HepG2 (cell line): ENCODE data around the gene CLCA2. TPM values are rescaled to one million over a fixed set of nuclear protein-coding genes. Genes with fewer than 3 reads are reported as not detected.

Source experiments
- ATAC-seq: fragments of 200-7000 bp; cut with Tn5 transposase; 3 replicates; pipeline ENCODE4 v1.9.1; 2020; ENCODE audit warnings: mild to moderate bottlenecking, moderate library complexity
- BruUV-seq: library from RNA; stranded (reverse); fragments of 400-500 nt; replicated peaks from 2 replicates; lab custom pipeline; 2021; lab: Mats Ljungman, UMichigan
- CTCF ChIA-PET: fragments of 300-600 bp; formaldehyde crosslinking; extraction: SDS; loops from one replicate; lab custom pipeline; 2021; ENCODE audit warnings: low total read pairs, inconsistent platforms, low intra/inter-chr PET ratio; lab: Yijun Ruan, JAX
- POLR2A ChIA-PET: fragments of 350-600 bp; sonication (Branson Sonifier 250); formaldehyde crosslinking; loops from one replicate; lab custom pipeline; 2020; ENCODE audit warnings: antibody characterized with exemption, inconsistent platforms; lab: Yijun Ruan, JAX
- DNase-seq: peaks from one replicate; pipeline ENCODE4 v3.0.0-alpha.2; 2015; ENCODE audit warnings: low spot score
- FAIRE-seq: peaks from 3 replicates; lab custom pipeline; 2011; peaks lifted over from hg19 to GRCh38; lab: Jason Lieb, UNC
- H2AFZ ChIP-seq: one replicate; pipeline ENCODE4 v1.6.1; 2011; ENCODE audit warnings: low read length, inconsistent platforms
- H3K27ac ChIP-seq: fragments of 300-600 bp; 3 replicates; pipeline ENCODE4 v1.8.0; 2011; ENCODE audit warnings: mixed run types, mild to moderate bottlenecking, mixed read lengths, low read length, inconsistent platforms; ENCODE audit not compliant: insufficient read depth; ENCODE audit errors: extremely low read length
- H3K27me3 ChIP-seq, 2 experiments: fragments of 200-600 bp in 1 of 2; 2 replicates in 1 of 2; 3 replicates in 1 of 2; pipeline versions ENCODE4 v1.6.0 to v1.8.0; 2011; ENCODE audit warnings: low read length in 2 of 2, mild to moderate bottlenecking in 2 of 2, moderate library complexity in 2 of 2, inconsistent platforms in 1 of 2; ENCODE audit not compliant: insufficient read depth in 2 of 2, control insufficient read depth in 1 of 2
- H3K36me3 ChIP-seq, 2 experiments: fragments of 200-600 bp in 1 of 2; replicated peaks in 1 of 2; 2 replicates in 1 of 2; 3 replicates in 1 of 2; pipeline versions ENCODE4 v1.5.1 to v1.8.0; 2011; ENCODE audit warnings: low read length in 2 of 2, inconsistent platforms in 1 of 2; ENCODE audit not compliant: insufficient read depth in 2 of 2, control insufficient read depth in 1 of 2
- H3K4me1 ChIP-seq: 2 replicates; pipeline ENCODE4 v1.5.1; 2012; ENCODE audit warnings: low read length, inconsistent platforms; ENCODE audit not compliant: insufficient read depth
- H3K4me2 ChIP-seq: 2 replicates; pipeline ENCODE4 v1.6.0; 2011; ENCODE audit warnings: low read depth, low read length, inconsistent platforms
- H3K4me3 ChIP-seq, 3 experiments: fragments of 200-600 bp in 1 of 3; sonication (generic), shearing (Covaris generic) in 1 of 3; replicated peaks in 1 of 3; 2 replicates each; pipeline ENCODE4 v1.5.1; 2011 to 2016; ENCODE audit warnings: low read length in 3 of 3, inconsistent platforms in 2 of 3, low read depth in 2 of 3, mild to moderate bottlenecking in 2 of 3, control low read depth in 1 of 3, mixed read lengths in 1 of 3; ENCODE audit not compliant: insufficient read depth in 1 of 3
- H3K79me2 ChIP-seq: one replicate; pipeline ENCODE4 v1.6.1; 2011; ENCODE audit warnings: low read length, inconsistent platforms; ENCODE audit not compliant: insufficient read depth
- H3K9ac ChIP-seq: 2 replicates; pipeline ENCODE4 v1.6.0; 2011; ENCODE audit warnings: mild to moderate bottlenecking, low read depth, low read length, inconsistent platforms; ENCODE audit not compliant: insufficient read depth
- H3K9me3 ChIP-seq: 2 replicates; pipeline ENCODE4 v1.5.1; 2012; ENCODE audit warnings: mild to moderate bottlenecking, low read length
- H4K20me1 ChIP-seq: 2 replicates; pipeline ENCODE4 v1.6.0; 2011; ENCODE audit warnings: inconsistent platforms, mild to moderate bottlenecking, low read length, moderate library complexity; ENCODE audit not compliant: insufficient read depth
- CCAR2 ChIP-seq: fragments of 200-400 bp; formaldehyde crosslinking; optimal IDR thresholded peaks from 2 replicates; pipeline ENCODE3; 2018; ENCODE audit warnings: low read depth, mild to moderate bottlenecking, low read length, moderate library complexity
- GATA4 ChIP-seq: sonication (generic); IDR thresholded peaks from 2 replicates; pipeline ENCODE4 v1.6.1; 2016; ENCODE audit warnings: antibody characterized with exemption, low read depth, borderline replicate concordance
- JUND ChIP-seq: sonication (generic); formaldehyde crosslinking; IDR thresholded peaks from 2 replicates; pipeline ENCODE4 v1.8.0; 2022; ENCODE audit warnings: mild to moderate bottlenecking, missing genetic modification reagents
- SATB2 ChIP-seq: sonication (generic); formaldehyde crosslinking; IDR thresholded peaks from 2 replicates; pipeline ENCODE4 v1.5.0; 2020; ENCODE audit warnings: missing genetic modification reagents
- ZBTB43 ChIP-seq: sonication (generic); formaldehyde crosslinking; conservative IDR thresholded peaks from 2 replicates; pipeline ENCODE4 v1.4.0; 2020; ENCODE audit warnings: missing genetic modification reagents
- ZNF546 ChIP-seq: sonication (generic); formaldehyde crosslinking; conservative IDR thresholded peaks from 2 replicates; pipeline ENCODE4 v1.8.1; 2023; ENCODE audit warnings: mild to moderate bottlenecking, missing genetic modification reagents
- WGBS: methylation state at CpG from one replicate; pipeline ENCODE4 v1.1.6; 2017; ENCODE audit warnings: low lambda C conversion rate; 5-methylcytosine and 5-hydroxymethylcytosine counted together
- in situ Hi-C: cut with HindIII; loops from 2 replicates; pipeline ENCODE4 v1.10.0; 2017; ENCODE audit warnings: low pct_unique_long_range_greater_than_20kb; ENCODE audit not compliant: extremely low pct_ligation_motif_present
- intact Hi-C: fragments of 100-400 bp; cut with micrococcal nuclease; formaldehyde crosslinking; loops from one replicate; pipeline ENCODE4 v1.10.0; 2022; ENCODE audit not compliant: unreplicated experiment
- polyA plus RNA-seq, 8 experiments: library from polyadenylated mRNA; depleted of rRNA in 3 of 8; stranded (reverse) in 7 of 8; unstranded in 1 of 8; fragments of >200 nt; fragmentation: Illumina TruSeq in 4 of 8; extraction: Trizol in 4 of 8; gene quantifications; 2 replicates each; pipeline versions ENCODE4 v1.2.1 to v1.2.3, GENCODE V29; 2011 to 2016; ENCODE audit warnings: low read depth in 4 of 8, missing spikeins in 1 of 8, mixed read lengths in 1 of 8; ENCODE audit not compliant: insufficient read depth in 1 of 8
- total RNA-seq, 5 experiments: library from RNA; depleted of rRNA; stranded (reverse); fragments of >200 nt; fragmentation: Illumina TruSeq; extraction: Trizol; gene quantifications; 2 replicates each; pipeline ENCODE4 v1.2.3, GENCODE V29; 2016; ENCODE audit warnings: low read depth in 1 of 5
- TF ChIP-seq, protein P1 (sequence below): sonication (generic); formaldehyde crosslinking; IDR thresholded peaks from 2 replicates; pipeline ENCODE4 v1.4.0; 2020; ENCODE audit warnings: missing genetic modification reagents

The CLCA2 gene
- total and polyA plus RNA-seq, 2 of the 13 experiments (the other 11 are each of a cell fraction or from before 2014, with no cell fraction given), result not detected

DNA sequence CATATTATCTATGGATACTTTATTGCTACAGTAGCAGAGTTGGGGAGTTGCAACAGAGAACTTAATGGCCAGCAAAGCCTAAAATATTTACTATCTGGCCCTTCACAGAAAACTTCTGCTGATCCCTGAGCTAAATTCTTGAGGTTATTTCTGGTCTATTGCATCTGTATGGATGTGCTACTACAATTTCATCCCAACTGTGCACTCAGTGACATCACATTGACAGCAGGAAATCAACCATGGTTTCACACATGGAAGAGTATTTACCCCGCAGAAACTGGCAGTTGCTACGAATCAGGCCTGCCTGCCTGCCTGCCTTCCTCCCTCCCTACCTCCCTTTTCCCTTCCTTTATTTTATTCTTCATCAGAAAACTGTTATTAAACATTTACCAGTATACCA is 12.1 kb downstream of the CLCA2 start:
- intact Hi-C loops (no loop called here), in situ Hi-C loops (no loop called here)
- Histone ChIP-seq H3K27ac (no peak overlapping the region), H2AFZ (no peak overlapping the region)
- no TSS peak for BruUV-seq
- ATAC-seq, result no peak
- CTCF ChIA-PET, result no interaction called here
- TF ChIP-seq, protein P1, sequence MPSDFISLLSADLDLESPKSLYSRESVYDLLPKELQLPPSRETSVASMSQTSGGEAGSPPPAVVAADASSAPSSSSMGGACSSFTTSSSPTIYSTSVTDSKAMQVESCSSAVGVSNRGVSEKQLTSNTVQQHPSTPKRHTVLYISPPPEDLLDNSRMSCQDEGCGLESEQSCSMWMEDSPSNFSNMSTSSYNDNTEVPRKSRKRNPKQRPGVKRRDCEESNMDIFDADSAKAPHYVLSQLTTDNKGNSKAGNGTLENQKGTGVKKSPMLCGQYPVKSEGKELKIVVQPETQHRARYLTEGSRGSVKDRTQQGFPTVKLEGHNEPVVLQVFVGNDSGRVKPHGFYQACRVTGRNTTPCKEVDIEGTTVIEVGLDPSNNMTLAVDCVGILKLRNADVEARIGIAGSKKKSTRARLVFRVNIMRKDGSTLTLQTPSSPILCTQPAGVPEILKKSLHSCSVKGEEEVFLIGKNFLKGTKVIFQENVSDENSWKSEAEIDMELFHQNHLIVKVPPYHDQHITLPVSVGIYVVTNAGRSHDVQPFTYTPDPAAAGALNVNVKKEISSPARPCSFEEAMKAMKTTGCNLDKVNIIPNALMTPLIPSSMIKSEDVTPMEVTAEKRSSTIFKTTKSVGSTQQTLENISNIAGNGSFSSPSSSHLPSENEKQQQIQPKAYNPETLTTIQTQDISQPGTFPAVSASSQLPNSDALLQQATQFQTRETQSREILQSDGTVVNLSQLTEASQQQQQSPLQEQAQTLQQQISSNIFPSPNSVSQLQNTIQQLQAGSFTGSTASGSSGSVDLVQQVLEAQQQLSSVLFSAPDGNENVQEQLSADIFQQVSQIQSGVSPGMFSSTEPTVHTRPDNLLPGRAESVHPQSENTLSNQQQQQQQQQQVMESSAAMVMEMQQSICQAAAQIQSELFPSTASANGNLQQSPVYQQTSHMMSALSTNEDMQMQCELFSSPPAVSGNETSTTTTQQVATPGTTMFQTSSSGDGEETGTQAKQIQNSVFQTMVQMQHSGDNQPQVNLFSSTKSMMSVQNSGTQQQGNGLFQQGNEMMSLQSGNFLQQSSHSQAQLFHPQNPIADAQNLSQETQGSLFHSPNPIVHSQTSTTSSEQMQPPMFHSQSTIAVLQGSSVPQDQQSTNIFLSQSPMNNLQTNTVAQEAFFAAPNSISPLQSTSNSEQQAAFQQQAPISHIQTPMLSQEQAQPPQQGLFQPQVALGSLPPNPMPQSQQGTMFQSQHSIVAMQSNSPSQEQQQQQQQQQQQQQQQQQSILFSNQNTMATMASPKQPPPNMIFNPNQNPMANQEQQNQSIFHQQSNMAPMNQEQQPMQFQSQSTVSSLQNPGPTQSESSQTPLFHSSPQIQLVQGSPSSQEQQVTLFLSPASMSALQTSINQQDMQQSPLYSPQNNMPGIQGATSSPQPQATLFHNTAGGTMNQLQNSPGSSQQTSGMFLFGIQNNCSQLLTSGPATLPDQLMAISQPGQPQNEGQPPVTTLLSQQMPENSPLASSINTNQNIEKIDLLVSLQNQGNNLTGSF (CRISPR knock-in tag), result no peak
- TF ChIP-seq ZNF546 (CRISPR knock-in tag), result no peak
- TF ChIP-seq CCAR2, result no peak
- TF ChIP-seq JUND (CRISPR knock-in tag), result no peak
- TF ChIP-seq SATB2 (CRISPR knock-in tag), result no peak
- no peak for TF ChIP-seq GATA4
- TF ChIP-seq ZBTB43 (CRISPR knock-in tag), result no peak
- TF ChIP-seq, all 625 proteins: peak for 0
- WGBS, result 0% methylated on average over 2 of the region's 2 CpGs
- Histone ChIP-seq H3K9ac (no peak overlapping the region), H3K9me3 (no peaks in the 10 kb centered on the region), H3K4me1 (no peaks in the 10 kb centered on the region), H3K79me2 (no peaks in the 10 kb centered on the region), H3K27me3 (no peaks in the 10 kb centered on the region), H3K4me3 (no peak overlapping the region), H4K20me1 (no peaks in the 10 kb centered on the region), H3K4me2 (no peak overlapping the region), H3K36me3 (no peaks in the 10 kb centered on the region)
- DNase-seq (no peak), FAIRE-seq (no peak)
- POLR2A ChIA-PET, result no interaction called here
